Right renal pelvis (tissue), 4 donors: ENCODE data around the gene ALAS2. TPM values are rescaled to one million over a fixed set of nuclear protein-coding genes. Genes with fewer than 3 reads are reported as not detected.
"Not testable (repeated sequence)": the region's sequence is repeated elsewhere in the genome, so short reads cannot be mapped to it uniquely, and the experiment has no call there.

ENCODE experiments used
- DNase-seq, 4 donors: peaks; one replicate each; pipeline ENCODE4 v3.0.0-alpha.2; 2013; ENCODE audit warnings: low read depth in 4 of 4, low spot score in 3 of 4, missing footprints in 1 of 4
- polyA plus RNA-seq, 4 donors: library from polyadenylated mRNA; unstranded; fragments of 120-200 nt; gene quantifications; one replicate each; pipeline ENCODE4 v1.2.1, GENCODE V29; 2013; ENCODE audit not compliant: insufficient read length in 4 of 4

ALAS2 gene, protein sequence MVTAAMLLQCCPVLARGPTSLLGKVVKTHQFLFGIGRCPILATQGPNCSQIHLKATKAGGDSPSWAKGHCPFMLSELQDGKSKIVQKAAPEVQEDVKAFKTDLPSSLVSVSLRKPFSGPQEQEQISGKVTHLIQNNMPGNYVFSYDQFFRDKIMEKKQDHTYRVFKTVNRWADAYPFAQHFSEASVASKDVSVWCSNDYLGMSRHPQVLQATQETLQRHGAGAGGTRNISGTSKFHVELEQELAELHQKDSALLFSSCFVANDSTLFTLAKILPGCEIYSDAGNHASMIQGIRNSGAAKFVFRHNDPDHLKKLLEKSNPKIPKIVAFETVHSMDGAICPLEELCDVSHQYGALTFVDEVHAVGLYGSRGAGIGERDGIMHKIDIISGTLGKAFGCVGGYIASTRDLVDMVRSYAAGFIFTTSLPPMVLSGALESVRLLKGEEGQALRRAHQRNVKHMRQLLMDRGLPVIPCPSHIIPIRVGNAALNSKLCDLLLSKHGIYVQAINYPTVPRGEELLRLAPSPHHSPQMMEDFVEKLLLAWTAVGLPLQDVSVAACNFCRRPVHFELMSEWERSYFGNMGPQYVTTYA
- polyA plus RNA-seq, result 10 to 100 TPM in 3 of 4 donors, 1 to 10 TPM in 1; 9.6 to 20.3 (median 15.4) TPM

DNA sequence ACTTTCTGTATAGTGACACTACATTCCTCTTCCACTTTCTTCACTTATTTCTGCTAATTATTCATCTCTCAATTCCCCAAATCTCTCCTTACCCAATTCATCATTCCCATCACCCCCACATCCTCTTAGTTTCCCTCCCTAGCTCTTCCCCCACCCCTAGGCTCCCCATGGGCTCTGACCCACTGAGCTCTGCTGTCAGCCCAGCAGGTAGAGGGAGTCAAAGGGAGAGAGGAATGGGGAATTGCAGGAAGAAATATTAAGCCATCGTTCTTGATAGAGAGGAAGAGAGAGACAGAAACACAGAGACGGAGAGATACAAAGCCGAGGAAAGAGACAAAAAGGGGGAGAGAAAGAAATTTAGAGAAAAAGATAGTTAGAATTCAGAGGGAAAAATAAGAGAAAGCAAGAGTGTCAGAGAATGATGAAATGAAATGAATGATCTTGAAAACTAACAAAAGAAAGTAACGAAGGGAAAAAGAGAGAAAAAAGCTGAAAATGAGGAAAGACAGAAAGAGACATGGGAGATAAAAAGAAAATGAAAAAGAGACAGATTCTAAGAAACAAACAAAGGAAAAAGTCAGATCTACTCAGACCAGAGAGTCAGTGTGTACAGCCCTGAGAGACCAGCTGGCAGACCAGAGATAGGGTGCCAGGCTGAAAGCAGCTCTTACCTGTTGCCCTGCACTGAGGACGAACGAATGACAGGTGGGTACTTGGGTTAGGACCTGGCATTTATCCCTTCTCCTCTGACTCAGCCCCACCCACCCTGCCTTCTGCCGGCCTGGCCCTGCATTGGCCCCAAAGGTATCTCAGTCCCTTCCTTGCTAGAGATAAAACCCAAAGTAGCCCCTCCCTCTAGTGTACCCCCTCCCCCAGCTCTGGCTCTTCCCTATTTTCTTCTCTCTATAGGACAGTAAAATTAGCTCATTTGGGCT lies at the start of gene ALAS2:
Gene ALAS2, minus strand, starts transcription at position 707 of the 935 bp plus-strand sequence. CDS start 4,977 bp downstream, outside the sequence.
- no peak for DNase-seq

DNA sequence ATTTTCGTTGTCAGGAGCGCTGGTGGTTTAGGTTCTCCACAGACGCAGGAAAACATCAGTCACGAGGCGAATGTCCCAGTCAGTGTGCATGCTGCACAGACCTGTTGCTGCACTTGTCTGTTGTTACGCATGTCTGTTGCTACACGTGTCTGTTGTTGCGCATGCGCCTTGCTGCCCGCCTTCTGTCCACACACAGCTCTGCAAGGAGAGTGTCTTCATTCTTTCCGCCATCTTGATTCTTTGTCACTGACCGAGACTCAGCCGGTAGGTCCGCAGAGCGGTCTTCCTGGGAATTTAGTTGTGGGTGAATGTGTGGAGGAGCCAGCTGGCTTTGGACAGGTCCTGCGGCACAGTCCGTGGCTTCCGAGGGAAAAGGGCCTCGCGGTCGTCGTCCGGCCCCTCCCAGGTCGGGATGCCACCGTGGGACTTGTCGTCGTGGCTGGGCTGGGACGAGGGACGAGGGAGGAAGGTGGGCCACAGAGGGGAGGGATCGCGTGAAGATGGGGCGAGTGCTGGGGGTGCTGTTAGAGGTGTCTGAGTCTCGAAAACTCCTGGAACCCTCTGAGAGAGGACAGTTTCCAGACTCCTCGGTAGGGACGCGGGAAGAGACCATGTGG lies 44.2 kb upstream of the ALAS2 start, which contains the start of gene PAGE2B:
Gene PAGE2B, plus strand, starts transcription at position 180 of the 617 bp plus-strand sequence. CDS start 1,012 bp downstream, outside the sequence.
- DNase-seq, result no peak

DNA sequence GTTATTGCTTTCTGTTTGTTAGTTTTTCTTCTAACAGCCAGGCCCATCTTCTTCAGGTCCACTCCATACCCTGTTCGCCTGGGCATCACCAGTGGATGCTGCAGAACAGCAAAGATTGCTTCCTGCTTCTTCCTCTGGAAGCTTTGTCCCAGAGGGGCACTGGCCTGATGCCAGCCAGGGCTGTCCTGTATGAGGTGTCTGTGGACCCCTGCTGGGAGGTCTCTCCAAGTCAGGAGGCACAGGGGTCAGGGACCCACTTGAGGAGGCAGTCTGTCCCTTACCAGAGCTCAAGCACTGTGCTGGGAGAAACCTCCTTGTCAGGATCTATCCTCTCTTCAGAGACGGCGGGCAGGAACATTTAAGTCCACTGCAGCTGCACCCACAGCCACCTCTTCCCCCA lies 41.5 kb upstream of the ALAS2 start:
- no peak for DNase-seq

DNA sequence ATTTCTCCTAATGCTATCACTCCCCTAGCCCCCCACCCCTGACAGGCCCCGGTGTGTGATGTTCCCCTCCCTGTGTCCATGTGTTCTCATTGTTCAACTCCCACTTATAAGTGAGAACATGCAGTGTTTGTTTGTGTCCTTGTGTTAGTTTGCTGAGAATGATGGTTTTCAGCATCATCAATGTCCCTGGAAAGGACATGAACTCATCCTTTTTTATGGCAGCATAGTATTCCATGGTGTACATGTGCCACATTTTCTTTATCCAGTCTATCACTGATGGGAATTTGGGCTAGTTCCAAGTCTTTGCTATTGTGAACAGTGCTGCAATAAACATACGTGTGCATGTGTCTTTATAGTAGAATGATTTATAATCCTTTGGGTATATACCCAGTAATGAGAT lies 36.4 kb upstream of the ALAS2 start:
- not testable (repeated sequence) for DNase-seq

DNA sequence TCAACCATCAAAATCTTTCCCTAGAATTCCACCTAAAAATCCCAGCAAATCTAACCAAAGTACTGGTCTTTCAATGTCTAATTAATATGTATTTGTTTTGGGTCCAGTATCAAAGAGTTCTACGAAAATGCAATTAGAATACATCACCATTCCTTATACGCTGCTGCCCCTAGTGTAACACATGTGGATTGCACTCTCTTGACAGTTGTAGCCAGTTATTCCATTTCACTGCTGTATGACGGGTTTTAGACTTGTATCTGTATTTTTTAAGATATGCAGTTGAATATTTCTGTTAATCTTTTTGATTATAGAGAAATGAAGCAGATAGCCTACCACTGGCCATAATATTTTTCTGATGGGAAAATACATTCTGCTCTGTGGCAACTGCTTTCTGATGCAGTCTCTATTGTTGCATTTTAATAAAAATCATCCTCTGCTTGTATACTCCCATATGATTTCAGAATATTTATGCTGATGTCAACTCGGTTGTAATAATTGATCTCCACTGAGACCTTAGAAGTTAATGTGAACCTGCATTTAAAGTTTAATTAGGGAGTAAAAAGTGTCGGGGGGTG lies 27.0 kb upstream of the ALAS2 start:
- peak in 2 of 4 donors; percentile 12 to 16 for DNase-seq

DNA sequence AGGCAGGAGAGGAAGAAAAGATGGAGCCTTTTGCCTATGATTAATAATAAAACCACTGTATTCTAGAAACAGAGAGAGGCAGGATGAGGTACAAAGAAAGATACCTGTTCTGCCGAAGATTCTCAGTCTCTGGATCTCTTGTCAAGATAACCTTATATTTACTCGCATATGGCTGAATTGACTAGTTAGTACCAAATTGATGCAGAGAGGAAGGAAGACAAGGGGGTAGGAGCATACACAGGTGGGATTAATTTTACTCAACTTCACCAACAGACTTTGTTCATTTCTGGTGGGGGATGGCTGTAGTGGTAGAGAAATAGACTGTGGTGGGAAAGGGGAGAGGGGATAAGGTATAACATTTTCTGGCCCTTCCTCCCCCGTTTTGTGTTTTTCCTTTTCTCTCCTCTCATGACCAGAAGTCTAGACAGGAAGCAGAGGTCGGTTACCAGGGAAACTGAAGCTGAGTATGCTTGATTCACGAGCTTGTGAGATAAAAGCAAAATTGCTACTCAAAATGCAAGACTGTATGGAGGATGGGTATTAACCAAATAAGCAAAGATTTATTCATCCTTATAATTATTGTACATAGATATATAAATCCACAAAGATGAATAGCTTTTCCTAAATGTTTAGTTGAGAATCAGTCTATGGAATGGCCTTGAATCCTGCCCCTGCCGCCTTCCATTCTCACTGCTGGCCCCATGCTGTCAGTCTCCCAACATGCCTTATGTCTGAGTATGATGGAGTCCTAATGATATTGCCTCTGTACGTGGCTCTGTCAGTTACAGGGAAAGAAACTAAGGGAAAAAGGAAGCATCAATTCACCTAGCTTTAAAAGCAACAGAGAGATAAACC lies 26.3 kb upstream of the ALAS2 start:
- DNase-seq, result no peak

DNA sequence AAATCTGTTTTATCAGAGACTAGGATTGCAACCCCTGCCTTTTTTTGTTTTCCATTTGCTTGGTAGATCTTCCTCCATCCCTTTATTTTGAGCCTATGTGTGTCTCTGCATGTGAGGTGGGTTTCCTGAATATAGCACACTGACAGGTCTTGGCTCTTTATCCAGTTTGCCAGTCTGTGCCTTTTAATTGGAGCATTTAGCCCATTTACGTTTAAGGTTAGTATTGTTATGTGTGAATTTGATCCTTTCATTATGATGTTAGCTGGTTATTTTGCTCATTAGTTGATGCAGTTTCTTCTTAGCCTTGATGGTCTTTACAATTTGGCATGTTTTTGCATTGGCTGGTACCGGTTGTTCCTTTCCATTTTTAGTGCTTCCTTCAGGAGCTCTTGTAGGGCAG lies 19.8 kb upstream of the ALAS2 start:
- DNase-seq, result not testable (repeated sequence)

DNA sequence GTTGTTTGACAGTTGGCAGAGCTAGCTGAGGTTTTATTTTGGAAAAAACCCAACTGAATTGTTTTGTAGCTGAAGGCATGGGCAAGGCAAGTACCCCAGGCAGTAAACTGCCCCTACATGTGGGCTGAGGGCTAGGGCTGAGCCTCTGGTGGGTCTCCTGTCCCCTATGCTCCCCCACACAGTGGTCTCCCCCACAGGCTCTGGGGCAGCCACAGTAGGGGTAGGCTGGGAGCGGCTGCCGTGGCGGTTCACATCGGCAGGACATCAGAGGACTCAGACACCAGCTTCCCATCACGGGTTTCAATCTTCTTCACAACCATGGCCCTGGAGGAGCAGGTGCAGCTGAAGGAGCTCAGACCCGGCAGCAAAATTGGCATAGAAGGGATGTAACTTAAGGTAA lies 10.7 kb upstream of the ALAS2 start:
- no peak for DNase-seq

DNA sequence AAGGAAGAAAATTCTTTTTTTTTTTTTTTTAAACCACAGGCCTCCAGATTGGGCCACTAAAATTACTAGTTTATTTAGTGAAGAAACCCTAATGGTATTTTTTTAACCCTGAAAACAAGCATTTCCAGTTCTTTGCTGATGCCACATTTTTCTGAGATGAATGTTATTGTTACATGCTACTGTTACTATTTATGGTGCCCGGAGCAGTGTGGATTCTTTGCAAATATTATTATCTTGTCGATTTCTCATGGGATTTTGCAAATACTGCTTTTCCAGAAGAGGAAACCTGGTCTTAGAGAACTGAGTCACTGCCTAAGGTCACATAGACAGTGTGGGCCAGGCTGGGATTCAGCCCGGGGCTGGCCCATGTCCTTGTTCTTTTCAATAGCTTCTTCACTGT lies 8.7 kb upstream of the ALAS2 start:
- no peak for DNase-seq

DNA sequence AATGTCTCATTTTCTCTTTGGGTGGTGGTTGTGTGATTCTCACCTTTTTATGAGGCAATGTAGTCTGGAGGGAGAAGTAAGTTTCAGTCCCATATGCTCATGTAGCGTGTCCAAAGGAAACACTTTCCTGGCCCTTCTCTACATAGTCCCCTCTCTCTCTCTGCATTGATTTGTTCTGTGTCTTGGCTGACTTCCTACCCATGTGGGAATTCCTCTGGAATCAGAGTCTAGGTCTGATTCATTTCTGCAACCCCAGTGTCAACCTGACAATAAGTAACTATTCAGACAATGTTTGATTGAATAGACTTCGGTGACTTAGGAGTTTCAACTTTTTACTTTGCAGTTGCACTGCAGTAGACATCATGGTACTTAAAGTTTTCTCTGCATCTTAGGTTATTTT lies 2.7 kb upstream of the ALAS2 start:
- no peak for DNase-seq

DNA sequence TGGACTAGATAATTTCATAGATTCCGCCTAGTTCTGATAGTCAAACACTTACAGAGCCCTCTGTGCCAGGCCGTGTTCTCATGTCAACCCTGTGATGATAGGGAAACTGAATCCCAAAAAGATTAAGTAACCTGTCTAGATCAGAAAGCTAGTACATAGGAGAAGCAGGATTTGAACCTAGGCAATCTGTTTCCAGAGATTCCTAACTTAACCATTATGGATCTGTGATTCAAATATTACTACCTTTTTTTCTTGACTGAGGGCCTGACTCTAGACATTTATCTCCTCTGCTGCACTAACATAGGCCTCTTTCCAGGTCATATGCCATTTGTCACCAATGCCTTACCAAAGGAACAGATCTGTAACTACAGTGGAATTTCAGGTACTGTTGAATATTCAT lies 1.5 kb downstream of the ALAS2 start:
- no peak for DNase-seq

DNA sequence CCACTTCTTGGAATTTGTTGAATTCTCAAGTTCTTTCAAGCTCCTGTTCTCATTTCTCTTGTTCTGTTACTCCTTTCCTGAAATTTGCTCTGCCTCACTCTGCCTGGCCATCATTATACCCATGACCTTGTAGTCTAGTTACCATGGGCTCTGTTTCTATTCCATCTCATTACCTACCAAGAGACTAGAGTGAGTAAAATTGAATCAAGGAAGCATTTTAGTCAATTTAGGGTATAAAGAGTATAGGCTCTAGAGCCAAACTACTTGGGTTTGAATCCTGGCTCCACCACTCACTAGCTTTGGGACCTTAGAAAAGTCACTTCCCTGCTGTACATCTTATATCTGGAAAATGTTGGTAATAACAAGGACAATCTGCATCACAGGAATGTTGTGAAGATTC lies 2.2 kb downstream of the ALAS2 start:
- DNase-seq, result no peak

DNA sequence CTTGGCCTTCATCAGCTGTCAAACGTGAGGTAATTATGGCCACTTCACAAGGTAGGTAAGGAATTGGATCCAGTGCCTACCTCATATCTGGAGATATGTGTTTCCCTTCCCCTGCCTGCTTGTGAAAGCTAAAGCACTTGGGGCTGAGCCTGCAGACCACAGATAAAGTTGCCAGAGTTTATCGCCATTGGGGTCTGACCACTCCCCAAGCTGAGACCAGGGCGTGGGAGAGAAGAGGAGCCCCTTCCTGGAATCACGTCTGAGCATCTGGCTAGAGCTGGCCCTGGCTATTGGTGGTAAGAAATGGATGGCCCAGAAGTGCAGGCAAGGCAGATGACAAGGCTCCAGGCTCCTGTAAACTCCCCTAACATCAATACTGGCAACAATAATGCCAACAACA lies 2.7 kb downstream of the ALAS2 start:
- DNase-seq, result no peak

DNA sequence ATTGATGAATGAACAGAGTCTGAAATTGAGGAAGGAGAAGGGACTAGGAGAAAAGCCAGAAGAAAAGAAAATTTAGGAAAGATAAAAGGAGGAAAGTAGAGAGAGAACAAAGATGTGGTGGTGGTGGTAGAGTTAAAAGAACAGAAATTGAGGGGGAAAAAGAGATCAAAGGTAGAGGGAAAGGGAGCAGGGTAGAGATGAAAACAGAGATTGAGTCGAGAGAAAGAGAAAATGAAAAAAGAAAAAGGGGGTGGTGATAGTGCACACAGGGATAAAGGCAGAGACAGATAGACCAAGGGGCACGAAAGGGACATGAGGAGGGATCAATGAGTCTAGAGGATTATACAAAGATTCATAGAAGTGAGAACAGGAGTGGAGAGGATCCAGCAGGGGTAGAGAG lies 3.9 kb downstream of the ALAS2 start:
- DNase-seq, result no peak

DNA sequence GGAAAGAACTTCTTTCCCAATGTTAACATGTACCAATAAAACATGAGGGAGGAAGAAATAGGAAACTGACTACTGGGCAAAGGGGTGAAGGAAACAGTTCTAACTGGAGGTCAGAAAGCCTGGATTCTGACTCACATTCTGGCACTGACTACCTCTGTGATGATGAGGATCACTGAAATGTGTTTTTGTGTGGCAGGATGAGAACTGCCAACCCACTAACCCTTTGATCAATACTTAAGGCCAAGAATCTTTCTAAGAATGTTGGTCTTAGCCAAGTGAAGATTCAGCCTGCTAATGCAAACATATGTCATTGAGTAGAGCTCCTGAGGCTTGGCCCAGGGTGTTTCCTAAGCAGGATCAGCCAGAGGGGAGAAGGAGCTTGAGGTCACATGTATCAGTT lies 4.6 kb downstream of the ALAS2 start:
- DNase-seq, result no peak

DNA sequence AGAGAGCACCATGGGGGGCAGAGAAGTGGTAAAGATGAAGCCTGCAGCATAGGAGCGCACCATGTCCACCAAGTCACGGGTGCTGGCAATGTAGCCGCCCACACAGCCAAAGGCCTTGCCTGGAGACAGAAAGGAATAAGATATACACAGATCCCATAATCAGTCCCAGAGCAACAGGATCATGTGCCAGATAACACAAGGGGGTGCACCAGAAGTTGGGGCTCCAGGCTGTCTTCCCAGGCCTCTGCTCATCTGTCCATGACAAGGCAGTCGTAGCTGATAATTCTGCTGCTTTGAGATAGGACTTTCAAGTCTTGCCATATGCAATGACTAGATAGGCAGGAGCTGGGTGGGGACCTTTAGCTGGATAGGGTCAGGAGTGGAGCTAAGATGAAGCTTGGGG lies 15.9 kb downstream of the ALAS2 start:
- no peak for DNase-seq

DNA sequence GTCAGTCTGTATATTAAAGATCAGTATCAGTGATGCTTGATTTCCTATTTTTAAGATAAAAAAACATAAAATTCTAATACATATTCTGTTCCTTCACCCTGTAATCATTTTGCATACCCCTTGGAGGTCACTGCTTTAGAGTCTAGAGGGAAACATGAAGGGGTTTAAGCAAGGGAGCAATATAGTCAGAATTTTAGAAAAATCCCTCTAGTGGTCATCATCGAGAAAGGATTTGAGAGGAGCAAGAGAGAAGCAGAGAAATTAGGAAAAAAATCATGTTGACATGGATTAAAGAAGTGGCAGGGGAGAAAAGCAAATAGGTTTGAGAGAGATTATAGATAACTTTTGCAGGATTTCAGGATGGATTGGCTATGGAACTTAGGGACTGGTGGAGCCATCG lies 19.5 kb downstream of the ALAS2 start:
- no peak for DNase-seq

DNA sequence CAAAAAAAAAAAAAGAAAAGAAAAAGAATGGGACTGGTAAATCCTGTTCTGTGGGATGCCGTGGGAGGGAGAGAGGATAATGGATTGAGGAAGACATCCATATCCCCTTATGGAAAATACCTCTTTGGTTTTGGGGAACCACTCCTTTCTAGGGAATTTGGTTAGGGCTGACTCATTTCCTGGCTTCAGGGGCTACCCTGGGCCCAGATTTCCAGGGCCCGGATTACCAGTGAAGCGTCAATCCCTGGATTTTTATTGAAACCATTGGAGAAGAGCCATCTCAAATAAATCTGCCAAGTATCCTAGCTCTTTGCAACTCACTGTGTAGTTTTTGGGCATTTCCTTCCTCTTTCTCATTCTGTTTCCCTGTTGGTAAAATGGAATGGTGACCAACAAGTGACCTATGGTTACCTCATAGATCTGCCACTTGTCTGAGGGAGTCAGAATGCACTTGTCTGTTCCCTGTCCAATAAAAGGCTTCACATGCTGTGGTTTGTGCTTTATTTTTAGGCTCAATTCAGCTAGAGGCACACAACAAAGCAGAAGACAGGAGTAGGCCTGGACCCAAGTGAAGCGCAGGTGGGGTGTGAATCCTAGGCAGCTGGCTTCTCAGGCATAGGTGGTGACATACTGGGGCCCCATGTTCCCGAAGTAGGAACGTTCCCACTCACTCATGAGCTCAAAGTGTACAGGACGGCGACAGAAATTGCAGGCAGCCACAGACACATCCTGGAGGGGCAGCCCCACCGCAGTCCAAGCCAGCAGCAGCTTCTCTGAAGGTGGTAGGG lies 22.0 kb downstream of the ALAS2 start:
- no peak for DNase-seq

DNA sequence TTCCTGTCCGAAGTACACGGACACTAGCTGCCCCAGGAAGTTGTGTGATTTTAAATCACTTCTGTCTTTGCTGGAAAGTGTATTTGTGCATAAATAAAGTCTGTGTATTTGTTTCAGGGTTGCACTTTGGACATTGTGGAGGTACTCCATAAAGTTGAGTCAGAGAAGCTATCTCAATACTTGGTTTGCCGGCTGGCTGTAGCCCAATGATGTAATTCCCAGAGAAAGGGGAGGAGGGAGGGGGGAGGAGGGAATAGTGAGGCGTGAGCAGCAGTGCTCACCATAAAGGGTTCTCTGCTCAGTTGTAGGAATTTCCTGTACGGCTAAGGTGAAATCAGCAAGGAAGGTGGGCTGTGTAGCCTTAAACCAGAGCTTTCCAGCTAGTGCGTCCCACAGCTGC lies 23.1 kb downstream of the ALAS2 start:
- DNase-seq, result no peak
